ENCODE results near the gene CEMIP.

The CEMIP gene

DNA sequence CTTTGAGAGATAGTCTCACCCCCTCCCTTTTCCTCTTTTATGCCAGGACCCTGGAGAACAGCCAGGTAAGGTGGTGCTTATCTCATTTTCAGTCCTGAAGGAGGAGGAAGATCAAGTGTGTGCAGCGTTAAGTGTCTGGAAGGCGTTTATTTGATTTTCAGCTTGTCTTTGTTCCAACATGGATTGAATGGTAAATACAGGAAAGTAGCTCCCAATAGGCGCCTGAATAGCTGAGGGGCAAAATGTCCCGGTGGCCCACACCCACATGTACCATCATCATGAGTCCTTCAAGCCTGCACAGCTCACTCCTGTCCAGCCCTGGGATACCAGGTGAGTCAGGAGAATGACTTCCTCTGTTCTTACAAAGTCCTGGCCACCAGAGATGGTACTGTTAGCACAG is 73.5 kb downstream of the CEMIP start:
- H3K4me3 ChIP-seq (replicated peaks; ENCODE audit: low read depth, low read length), result no peak overlapping the region
- TF ChIP-seq, protein P1, sequence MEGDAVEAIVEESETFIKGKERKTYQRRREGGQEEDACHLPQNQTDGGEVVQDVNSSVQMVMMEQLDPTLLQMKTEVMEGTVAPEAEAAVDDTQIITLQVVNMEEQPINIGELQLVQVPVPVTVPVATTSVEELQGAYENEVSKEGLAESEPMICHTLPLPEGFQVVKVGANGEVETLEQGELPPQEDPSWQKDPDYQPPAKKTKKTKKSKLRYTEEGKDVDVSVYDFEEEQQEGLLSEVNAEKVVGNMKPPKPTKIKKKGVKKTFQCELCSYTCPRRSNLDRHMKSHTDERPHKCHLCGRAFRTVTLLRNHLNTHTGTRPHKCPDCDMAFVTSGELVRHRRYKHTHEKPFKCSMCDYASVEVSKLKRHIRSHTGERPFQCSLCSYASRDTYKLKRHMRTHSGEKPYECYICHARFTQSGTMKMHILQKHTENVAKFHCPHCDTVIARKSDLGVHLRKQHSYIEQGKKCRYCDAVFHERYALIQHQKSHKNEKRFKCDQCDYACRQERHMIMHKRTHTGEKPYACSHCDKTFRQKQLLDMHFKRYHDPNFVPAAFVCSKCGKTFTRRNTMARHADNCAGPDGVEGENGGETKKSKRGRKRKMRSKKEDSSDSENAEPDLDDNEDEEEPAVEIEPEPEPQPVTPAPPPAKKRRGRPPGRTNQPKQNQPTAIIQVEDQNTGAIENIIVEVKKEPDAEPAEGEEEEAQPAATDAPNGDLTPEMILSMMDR (IDR thresholded peaks at IDR 0.05; ENCODE audit: low read length, missing control alignments), result no peak
- DNase-seq (ENCODE audit: low read depth), result no peak

DNA sequence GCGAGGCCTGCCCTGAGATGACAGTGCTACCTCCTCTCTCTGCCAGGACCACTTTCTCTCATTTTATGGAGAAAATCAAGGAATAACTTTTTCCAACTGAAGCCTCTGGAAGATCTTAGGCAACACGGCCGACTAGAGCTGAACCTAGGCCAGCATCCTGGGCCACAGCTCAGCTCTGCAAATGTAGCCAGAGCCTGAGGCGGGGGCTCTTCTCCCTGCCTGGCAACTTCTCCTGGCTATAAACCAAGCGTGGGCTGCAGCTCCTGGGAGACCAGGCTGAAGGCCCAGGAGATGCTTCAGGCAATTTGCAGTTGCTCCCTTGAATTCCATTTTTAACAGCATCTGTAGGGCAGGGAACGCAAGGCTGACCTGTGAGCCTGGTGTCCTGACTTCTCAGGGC is 74.9 kb downstream of the CEMIP start:
- DNase-seq (ENCODE audit: low read depth), result no peak
- no peak overlapping the region for H3K4me3 ChIP-seq (replicated peaks; ENCODE audit: low read depth, low read length)

DNA sequence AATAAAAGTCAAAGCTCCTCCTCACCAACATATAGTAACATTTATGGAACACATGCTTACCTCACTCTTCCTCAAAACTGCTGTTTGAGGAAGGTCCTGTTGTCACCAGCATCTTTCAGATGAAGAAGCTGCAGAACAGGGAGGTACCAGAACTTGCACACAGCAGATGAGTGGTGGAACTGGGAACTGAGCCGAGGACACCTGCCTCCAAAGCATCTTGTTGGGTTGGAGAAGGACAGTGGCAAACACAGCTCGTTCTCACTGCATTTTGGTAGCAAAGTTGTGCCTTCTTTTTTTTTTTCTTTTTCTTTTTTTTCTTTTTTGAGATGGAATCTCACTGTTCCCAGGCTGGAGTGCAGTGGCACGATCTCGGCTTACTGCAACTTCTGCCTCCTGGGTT is 76.0 kb downstream of the CEMIP start:
- no peak for DNase-seq (ENCODE audit: low read depth)
- no peak overlapping the region for H3K4me3 ChIP-seq (replicated peaks; ENCODE audit: low read depth, low read length)
- TF ChIP-seq, protein P1 (IDR thresholded peaks at IDR 0.05; ENCODE audit: low read length, missing control alignments), result no peak

More for the DNA sequence above, 74.9 kb downstream of the CEMIP start:
- TF ChIP-seq, protein P1 (IDR thresholded peaks at IDR 0.05; ENCODE audit: low read length, missing control alignments), result no peak

DNA sequence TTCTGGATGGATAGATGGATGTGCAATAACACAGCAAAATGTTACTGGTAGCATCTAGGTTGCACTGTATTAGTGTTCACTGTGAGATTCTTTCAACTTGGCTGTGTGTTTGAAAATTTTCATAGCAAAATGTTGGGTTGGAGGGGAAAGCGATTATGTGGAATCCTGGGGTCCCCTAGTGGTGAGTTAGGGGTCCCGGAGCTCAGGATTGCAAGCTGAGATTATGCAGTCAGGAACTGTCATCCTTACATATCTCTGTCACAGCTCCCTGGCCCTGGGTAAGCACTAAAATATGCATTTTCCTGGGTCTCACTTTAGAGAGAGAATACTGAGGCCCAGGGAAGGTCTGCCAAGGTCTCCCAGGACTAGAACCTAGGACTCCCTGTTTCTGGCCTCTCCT is 77.2 kb downstream of the CEMIP start:
- DNase-seq (ENCODE audit: low read depth), result no peak
- TF ChIP-seq, protein P1 (IDR thresholded peaks at IDR 0.05; ENCODE audit: low read length, missing control alignments), result peak; percentile 12
- H3K4me3 ChIP-seq (replicated peaks; ENCODE audit: low read depth, low read length), result no peak overlapping the region

DNA sequence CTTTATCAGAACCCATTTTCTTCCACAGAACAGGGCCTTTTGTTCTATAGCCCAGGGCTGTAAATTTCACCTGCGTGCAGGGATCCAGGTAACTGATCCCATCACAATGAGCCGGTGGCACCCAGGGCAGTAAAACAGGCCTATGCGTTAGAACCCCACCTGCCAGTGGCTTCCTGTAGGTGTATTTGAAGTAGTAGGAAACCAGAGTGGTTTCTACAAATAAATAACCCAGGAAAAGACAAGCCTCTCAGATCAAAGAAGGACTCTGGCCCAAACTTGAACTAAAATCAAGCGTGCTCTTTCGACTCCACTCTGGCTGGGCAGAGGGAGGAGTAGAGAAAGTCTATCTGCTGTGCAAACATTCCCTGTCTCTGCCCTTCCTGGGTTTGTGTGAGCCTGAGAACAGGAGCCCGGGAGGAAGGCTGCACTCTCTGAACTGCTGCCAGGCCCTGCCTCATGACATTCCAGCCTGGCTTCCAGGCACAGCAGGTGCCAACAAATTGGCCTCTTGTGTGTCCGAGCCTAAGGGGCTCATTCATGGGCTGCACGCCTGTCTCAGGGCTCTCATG is 77.7 kb downstream of the CEMIP start:
- TF ChIP-seq, protein P1 (IDR thresholded peaks at IDR 0.05; ENCODE audit: low read length, missing control alignments), result no peak
- no peak overlapping the region for H3K4me3 ChIP-seq (replicated peaks; ENCODE audit: low read depth, low read length)
- DNase-seq (ENCODE audit: low read depth), result peak; percentile 13

DNA sequence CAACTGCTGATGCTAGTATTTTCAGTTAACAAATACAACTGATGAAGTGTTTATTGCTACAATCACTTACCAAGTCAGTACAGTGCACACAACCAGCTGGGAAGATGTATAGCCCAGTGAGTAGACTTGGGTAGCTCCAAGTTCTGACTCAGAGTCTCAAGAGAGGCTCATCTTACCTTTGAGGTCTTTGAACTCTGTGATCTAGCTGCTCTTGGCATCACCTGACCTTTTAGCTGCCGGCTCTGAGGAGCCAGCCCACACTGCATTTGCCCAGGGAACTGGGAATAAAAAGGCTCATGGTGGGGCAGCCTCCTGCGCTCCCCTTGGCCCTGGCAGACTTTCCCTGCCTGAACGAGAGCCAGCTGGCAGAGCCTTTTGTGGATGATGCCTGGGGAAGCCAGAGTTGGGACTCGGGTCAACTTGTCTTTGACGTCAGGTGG is 82.6 kb downstream of the CEMIP start:
- TF ChIP-seq, protein P1 (IDR thresholded peaks at IDR 0.05; ENCODE audit: low read length, missing control alignments), result no peak
- DNase-seq (ENCODE audit: low read depth), result no peak
- no peak overlapping the region for H3K4me3 ChIP-seq (replicated peaks; ENCODE audit: low read depth, low read length)

DNA sequence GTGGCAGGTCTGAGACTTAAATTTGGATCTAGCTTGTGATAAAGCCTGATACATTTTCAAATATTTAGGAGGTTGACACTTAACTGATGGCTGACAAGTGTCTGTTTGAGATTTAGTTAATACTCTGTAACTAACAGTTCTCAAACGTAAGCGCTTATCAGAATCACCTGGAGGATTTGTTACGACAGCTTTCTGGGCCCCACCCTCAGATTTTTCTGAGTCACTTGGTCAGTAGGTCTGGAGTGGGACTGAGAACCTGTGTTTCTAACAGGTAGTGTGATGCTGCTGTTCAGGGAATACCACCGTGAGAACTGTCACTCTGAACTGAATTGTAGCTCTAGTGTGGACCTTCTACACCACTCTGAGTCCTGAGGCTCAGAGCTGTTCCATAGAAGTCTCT is 85.5 kb downstream of the CEMIP start:
- TF ChIP-seq, protein P1 (IDR thresholded peaks at IDR 0.05; ENCODE audit: low read length, missing control alignments), result no peak
- no peak for DNase-seq (ENCODE audit: low read depth)
- H3K4me3 ChIP-seq (replicated peaks; ENCODE audit: low read depth, low read length), result no peak overlapping the region
